Prostate gland (tissue), 2 donors: Measurements from ENCODE around the gene HMX3.

Experiments used
- CTCF ChIP-seq, 4 experiments: fragments of 200-600 bp in 2 of 4; fragments of 450-650 bp in 2 of 4; sonication (generic) in 2 of 4; IDR thresholded peaks; 1 replicate in 3 of 4; 2 replicates in 1 of 4; pipeline ENCODE4 v1.5.1; 2016 to 2019; ENCODE audit warnings: antibody characterized with exemption in 4 of 4, mild to moderate bottlenecking in 2 of 4, moderate library complexity in 2 of 4
- POLR2AphosphoS5 ChIP-seq: sonication (generic); formaldehyde crosslinking; IDR thresholded peaks from one replicate; pipeline ENCODE4 v1.6.1; 2017; ENCODE audit warnings: antibody characterized with exemption

GRCh38 chr10:123087348-123087747 lies 48.4 kb upstream of the HMX3 start:
- TF ChIP-seq CTCF (IDR thresholded peaks at IDR 0.05) (no peak), POLR2AphosphoS5 (no peak)
